Activated T-helper 17 cell treated with anti-CD3 and anti-CD28 coated beads, Interleukin-2, amount 50 U/mL, for 72 hours (primary cell): ENCODE measurements around the gene INSRR. TPM values are rescaled to one million over a fixed set of nuclear protein-coding genes. Genes with fewer than 3 reads are reported as not detected.

Source experiments
- ATAC-seq: fragments of 150-1000 bp; cut with Tn5 transposase; replicated peaks from 2 replicates; pipeline ENCODE4 v1.10.0; 2021; ENCODE audit warnings: mild to moderate bottlenecking, moderate library complexity
- H3K27ac Mint-ChIP-seq: one replicate; pipeline ENCODE4 v1.8.0; 2022; ENCODE audit warnings: mixed read lengths
- H3K27me3 Mint-ChIP-seq: one replicate; pipeline ENCODE4 v1.8.0; 2022; ENCODE audit warnings: mixed read lengths
- H3K36me3 Mint-ChIP-seq: one replicate; pipeline ENCODE4 v1.8.0; 2022; ENCODE audit warnings: low read depth, mild to moderate bottlenecking, mixed read lengths
- H3K4me1 Mint-ChIP-seq: one replicate; pipeline ENCODE4 v1.8.0; 2022; ENCODE audit warnings: mixed read lengths
- H3K4me3 Mint-ChIP-seq: one replicate; pipeline ENCODE4 v1.8.0; 2022; ENCODE audit warnings: mild to moderate bottlenecking, mixed read lengths
- H3K9me3 Mint-ChIP-seq: one replicate; pipeline ENCODE4 v1.8.0; 2022; ENCODE audit warnings: mixed read lengths
- total RNA-seq, 2 donors: library from RNA; stranded (reverse); gene quantifications; one replicate each; pipeline ENCODE4 v1.2.3, GENCODE V29; 2022

The INSRR gene
- total RNA-seq, 2 donors from 2014 or later: 0.04 to 0.66 TPM

DNA sequence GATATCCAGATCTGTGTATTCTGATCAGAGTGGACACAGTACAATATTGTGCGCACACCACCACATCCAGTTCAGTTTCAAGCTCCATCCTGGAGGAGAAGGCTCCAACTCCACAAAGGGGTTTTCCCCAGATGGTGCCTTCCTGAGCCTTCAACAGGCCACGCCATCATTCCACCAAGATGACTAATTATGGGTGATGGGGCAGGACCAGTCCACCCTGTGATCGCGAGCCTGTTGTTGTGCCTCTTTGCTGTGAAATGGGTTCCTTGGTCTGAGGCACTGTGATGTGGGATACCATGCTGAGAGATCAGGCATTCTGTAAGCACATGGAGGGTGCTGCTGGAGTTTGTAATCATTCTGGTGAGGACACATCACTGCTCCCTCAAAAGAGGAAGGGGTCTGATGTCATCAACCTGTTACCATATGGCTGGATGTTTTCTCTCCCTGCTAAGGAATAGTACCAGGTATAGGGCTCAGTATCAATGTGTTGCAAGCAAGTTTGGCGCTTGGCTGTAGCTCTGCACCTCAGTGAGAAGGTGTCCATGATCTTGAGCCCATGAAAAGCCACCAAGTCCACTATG lies 35.6 kb downstream of the INSRR start:
- Mint-ChIP-seq H3K9me3 (no peaks in the 10 kb centered on the region), H3K4me1 (peaks cover 15% of the 10 kb centered on the region), H3K27ac (peak overlapping the region; percentile 63), H3K27me3 (no peaks in the 10 kb centered on the region), H3K4me3 (peak overlapping the region; percentile 65), H3K36me3 (no peaks in the 10 kb centered on the region)
- ATAC-seq: peak; percentile 22

DNA sequence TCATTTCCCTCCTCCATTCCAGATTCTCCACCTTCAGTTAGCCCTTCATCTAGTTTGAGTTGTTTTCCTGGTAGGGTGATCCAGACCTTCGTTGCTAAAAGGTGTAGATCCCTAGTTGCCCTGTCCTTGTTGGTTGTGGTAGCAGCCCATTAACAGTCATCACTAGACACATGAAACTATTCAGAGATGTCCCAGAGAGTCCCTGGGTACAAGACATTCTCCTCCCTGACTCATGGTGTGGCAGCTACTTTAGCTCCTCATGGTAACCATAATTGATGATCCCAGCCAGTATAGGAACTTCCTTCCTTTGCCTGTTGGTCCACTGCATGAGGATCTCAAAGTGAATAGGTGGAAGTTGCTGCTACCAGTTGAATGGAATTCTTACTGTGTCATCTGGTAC lies 36.2 kb downstream of the INSRR start:
- Mint-ChIP-seq H3K9me3 (no peaks in the 10 kb centered on the region), H3K36me3 (no peaks in the 10 kb centered on the region), H3K4me3 (peak overlapping the region; percentile 65), H3K4me1 (peaks cover 20% of the 10 kb centered on the region), H3K27ac (peak overlapping the region; percentile 63), H3K27me3 (no peaks in the 10 kb centered on the region)
- peak; percentile 64 for ATAC-seq

- Mint-ChIP-seq H3K4me3 (peak overlapping the region; percentile 65), H3K27ac (peak overlapping the region; percentile 63)
- ATAC-seq: peak; percentile 83
These were observed 37.1 kb downstream of the INSRR start for GRCh38 chr1:156821801-156822200.

DNA sequence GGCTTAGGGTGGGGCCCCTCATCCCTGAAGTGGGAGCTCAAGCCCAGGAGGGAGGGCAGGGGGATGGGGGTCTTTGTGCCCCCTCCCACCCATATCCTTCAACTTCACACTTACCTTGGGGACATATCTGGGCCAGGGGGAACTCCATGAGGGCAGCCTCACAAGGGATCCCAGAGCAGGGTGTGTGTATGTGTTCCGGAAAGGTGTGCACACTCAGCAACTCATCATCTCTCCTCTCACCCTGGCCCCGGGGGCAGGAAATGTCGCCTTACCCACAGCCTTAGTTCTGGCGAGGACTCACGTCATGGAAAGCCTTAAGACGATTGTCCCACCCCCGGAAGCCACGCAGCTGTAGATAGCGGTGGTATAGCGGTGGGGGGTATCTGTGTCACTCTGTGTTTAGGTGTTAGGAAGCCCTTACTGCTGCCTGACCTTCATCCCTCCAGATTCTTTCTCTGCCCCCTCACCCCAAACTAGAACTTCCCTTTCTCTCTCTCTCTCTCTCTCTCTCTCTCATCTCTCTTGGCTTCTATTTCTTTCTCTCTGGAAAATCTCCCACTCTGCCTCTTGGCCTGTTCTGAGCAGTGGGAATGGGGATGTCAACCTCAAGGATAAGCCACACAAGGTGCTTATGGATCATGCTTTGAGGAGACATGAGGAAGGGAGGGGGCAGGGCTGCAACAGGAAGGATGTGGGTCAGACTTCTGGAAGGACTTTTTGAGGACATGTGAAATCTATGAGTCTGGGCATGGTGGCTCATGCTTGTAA lies 42.2 kb downstream of the INSRR start, which contains the start of gene SH2D2A:
Gene SH2D2A (minus strand): TSS at position 288 of the 768 bp plus-strand sequence. CDS start 140 bp downstream, at position 148.
- H3K4me3 Mint-ChIP-seq: peak within 1 kb of the TSS; percentile 87
- no peaks in the 10 kb centered on the region for H3K9me3 Mint-ChIP-seq
- H3K4me1 Mint-ChIP-seq: peaks cover 33% of the 10 kb centered on the region
- H3K27ac Mint-ChIP-seq: peak within 1 kb of the TSS; percentile 100
- H3K36me3 Mint-ChIP-seq: peaks cover 55% of the 10 kb centered on the region
- H3K27me3 Mint-ChIP-seq: no peaks in the 10 kb centered on the region
- ATAC-seq: peak; percentile 89

More at GRCh38 chr1:156821801-156822200, 37.1 kb downstream of the INSRR start:
- Mint-ChIP-seq H3K4me1 (peaks cover 24% of the 10 kb centered on the region), H3K9me3 (no peaks in the 10 kb centered on the region), H3K27me3 (no peaks in the 10 kb centered on the region), H3K36me3 (peaks cover 4% of the 10 kb centered on the region)

DNA sequence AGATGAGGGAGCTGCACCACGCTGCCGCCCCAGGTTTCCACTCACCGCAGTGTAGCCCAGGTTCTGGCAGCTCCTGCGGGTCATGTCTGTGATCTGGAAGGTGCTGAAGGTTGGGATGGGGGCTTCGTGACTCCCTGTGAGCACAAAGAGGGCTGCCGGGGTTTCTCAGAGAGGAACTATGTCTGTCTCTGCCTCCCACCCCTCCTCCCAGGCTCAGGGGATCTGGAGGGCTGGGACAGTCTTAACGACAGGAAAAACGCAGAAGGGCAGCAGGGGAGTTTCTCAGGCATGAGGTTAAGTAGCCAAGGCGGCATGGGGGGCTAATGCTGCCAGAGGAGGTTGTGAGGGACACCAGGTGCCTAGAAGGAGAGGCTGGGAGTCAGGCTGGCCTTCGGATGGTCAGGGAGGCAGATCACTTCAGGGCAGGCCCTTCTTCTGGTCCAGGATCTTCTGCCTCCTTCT lies 42.9 kb downstream of the INSRR start:
- Mint-ChIP-seq H3K27ac (peak overlapping the region; percentile 100), H3K9me3 (no peaks in the 10 kb centered on the region), H3K27me3 (no peaks in the 10 kb centered on the region), H3K36me3 (peaks cover 62% of the 10 kb centered on the region), H3K4me3 (peak overlapping the region; percentile 87), H3K4me1 (peaks cover 41% of the 10 kb centered on the region)
- no peak for ATAC-seq

GRCh38 chr1:156815307-156815826 lies 43.5 kb downstream of the INSRR start:
- H3K4me3 Mint-ChIP-seq: peak overlapping the region; percentile 87
- H3K36me3 Mint-ChIP-seq: peaks cover 68% of the 10 kb centered on the region
- no peaks in the 10 kb centered on the region for H3K27me3 Mint-ChIP-seq
- H3K4me1 Mint-ChIP-seq: peaks cover 43% of the 10 kb centered on the region
- H3K27ac Mint-ChIP-seq: peak overlapping the region; percentile 100
- no peaks in the 10 kb centered on the region for H3K9me3 Mint-ChIP-seq
- ATAC-seq: no peak

DNA sequence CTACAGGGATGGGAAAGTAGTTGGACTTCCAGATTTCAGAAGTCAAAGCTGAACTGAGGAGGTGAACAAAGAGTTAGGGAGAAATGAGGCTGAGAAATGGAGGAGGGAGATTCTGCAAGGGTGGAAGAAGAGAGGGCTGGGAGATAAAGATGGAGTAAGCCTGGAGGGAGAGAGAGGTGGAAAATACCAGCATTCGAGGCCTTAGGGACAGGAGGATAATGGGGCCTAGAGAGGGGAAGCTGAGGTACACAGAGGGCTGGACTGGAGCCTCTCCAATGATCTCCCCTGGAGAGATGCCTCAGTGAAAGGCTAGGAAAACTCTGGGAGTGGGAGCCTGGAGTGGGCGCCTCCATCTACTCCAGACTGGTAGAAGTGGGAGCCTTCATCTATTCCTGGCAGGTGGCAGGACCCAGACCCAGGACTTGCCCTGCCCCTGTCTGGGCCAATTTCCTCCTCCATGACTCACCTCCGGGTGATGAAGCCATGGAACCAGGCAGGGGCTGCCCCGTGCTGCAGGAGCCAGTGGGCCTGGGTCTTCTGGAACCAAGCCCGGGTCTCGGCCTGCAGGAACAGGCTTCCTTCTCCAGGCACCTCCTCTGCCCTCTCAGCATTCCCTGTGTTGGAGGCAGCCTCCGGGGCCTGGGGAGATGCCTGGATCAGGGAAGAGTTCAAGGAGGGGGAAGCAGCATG lies 44.2 kb downstream of the INSRR start:
- no peaks in the 10 kb centered on the region for H3K27me3 Mint-ChIP-seq
- peak overlapping the region; percentile 87 for H3K4me3 Mint-ChIP-seq
- H3K4me1 Mint-ChIP-seq: peaks cover 43% of the 10 kb centered on the region
- peak; percentile 44 for ATAC-seq
- H3K9me3 Mint-ChIP-seq: no peaks in the 10 kb centered on the region
- peaks cover 75% of the 10 kb centered on the region for H3K36me3 Mint-ChIP-seq
- peak overlapping the region; percentile 100 for H3K27ac Mint-ChIP-seq

DNA sequence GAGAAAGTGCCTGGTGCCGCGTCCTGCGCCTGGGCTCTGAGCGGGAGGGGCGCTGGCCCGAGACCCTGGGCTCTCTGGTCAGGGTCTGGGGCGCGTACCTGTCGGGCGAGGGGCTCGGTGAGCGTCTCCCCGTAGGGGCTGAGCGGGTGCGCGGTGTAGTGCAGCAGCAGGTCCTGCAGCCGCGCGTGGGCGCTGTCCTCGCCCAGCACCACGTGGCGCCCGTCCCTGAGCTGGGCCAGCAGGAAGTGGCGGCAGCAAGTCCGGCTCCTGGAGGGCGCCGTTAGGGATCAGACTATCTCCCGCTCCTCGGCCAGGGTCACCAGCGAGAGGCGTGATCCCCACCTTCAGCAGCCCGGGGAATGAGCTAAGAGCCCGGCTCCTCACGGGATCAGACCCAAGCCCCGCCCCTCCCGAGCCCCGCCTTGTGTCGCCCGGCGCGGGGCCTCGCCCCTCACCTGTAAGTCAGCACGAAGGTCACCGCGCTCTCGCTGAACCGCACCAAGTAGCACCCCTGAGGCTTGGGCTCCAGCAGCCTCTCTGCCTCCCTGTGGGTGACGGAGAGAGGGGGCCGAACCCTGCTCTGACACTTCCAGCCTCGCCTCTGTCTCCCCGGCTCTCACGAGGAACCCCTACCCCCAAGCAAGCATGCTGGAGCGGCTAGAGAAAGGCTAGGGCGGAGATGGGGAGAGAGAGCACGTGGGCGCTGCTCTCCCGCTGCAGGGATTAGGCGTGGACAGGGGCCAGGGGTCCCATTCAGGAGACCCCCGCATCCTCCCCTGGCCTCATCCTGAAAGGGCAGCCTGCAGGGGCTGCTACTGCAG lies 45.0 kb downstream of the INSRR start:
- Mint-ChIP-seq H3K9me3 (no peaks in the 10 kb centered on the region), H3K36me3 (peaks cover 83% of the 10 kb centered on the region), H3K27ac (peak overlapping the region; percentile 100), H3K4me3 (peak overlapping the region; percentile 87), H3K27me3 (no peaks in the 10 kb centered on the region), H3K4me1 (peaks cover 51% of the 10 kb centered on the region)
- peak; percentile 21 for ATAC-seq

GRCh38 chr1:156813298-156813697 lies 45.6 kb downstream of the INSRR start:
- no peak for ATAC-seq

GRCh38 chr1:156812293-156812990 lies 46.5 kb downstream of the INSRR start:
- Mint-ChIP-seq H3K4me3 (peak overlapping the region; percentile 87), H3K27ac (peak overlapping the region; percentile 100), H3K4me1 (peaks cover 60% of the 10 kb centered on the region), H3K9me3 (no peaks in the 10 kb centered on the region), H3K27me3 (no peaks in the 10 kb centered on the region), H3K36me3 (peaks cover 98% of the 10 kb centered on the region)
- no peak for ATAC-seq

More at GRCh38 chr1:156813298-156813697, 45.6 kb downstream of the INSRR start:
- Mint-ChIP-seq H3K27me3 (no peaks in the 10 kb centered on the region), H3K4me3 (peak overlapping the region; percentile 87), H3K9me3 (no peaks in the 10 kb centered on the region), H3K4me1 (peaks cover 57% of the 10 kb centered on the region), H3K27ac (peak overlapping the region; percentile 100), H3K36me3 (peaks cover 89% of the 10 kb centered on the region)

- H3K9me3 Mint-ChIP-seq: no peaks in the 10 kb centered on the region
- peaks cover 58% of the 10 kb centered on the region for H3K4me1 Mint-ChIP-seq
- H3K27ac Mint-ChIP-seq: peak overlapping the region; percentile 100
- H3K36me3 Mint-ChIP-seq: peaks cover 100% of the 10 kb centered on the region
- no peaks in the 10 kb centered on the region for H3K27me3 Mint-ChIP-seq
- ATAC-seq: no peak
- peak overlapping the region; percentile 87 for H3K4me3 Mint-ChIP-seq
These were observed 47.7 kb downstream of the INSRR start for GRCh38 chr1:156811168-156811567.

GRCh38 chr1:156809711-156810366 lies 49.1 kb downstream of the INSRR start:
- Mint-ChIP-seq H3K4me1 (peaks cover 53% of the 10 kb centered on the region), H3K36me3 (peaks cover 96% of the 10 kb centered on the region), H3K4me3 (peak overlapping the region; percentile 48), H3K27ac (peak overlapping the region; percentile 89), H3K9me3 (no peaks in the 10 kb centered on the region), H3K27me3 (no peaks in the 10 kb centered on the region)
- ATAC-seq: no peak

DNA sequence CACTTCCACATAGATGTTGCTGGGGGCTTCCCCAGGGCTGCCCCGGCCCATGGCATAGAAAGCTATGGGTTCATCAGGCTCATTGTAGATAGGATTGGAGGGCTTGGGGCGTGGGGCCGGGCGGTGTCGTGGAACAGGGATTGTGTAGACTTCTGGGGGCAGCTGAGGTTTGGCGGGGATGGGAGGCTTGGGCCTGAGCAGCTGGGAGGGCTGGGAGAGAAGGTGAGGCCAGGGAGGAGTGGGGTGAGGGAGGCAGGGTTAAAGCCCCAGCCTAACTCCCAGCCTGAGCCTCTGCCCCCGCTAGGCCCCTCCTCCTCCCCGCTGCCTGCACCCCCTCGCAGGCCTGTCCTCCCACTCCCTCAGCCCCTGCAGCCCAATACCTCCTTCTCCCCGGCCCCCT lies 49.6 kb downstream of the INSRR start:
- H3K27ac Mint-ChIP-seq: peak overlapping the region; percentile 89

More for the DNA sequence above, 49.6 kb downstream of the INSRR start:
- Mint-ChIP-seq H3K36me3 (peaks cover 96% of the 10 kb centered on the region), H3K9me3 (no peaks in the 10 kb centered on the region), H3K27me3 (no peaks in the 10 kb centered on the region), H3K4me1 (peaks cover 51% of the 10 kb centered on the region), H3K4me3 (peak overlapping the region; percentile 48)
- no peak for ATAC-seq
